Brain microvascular endothelial cell (primary cell): ENCODE measurements around the gene REPIN1.

Experiments
- DNase-seq: peaks from one replicate; pipeline ENCODE4 v3.0.0-alpha.2; 2020
- H3K27ac ChIP-seq: fragments of 250-450 bp; sonication (Bioruptor Pico); 2 replicates; pipeline ENCODE4 v1.5.1; 2020; ENCODE audit warnings: mild to moderate bottlenecking, moderate library complexity
- H3K27me3 ChIP-seq: fragments of 250-450 bp; sonication (Bioruptor Pico); replicated peaks from 2 replicates; pipeline ENCODE4 v1.5.1; 2020; ENCODE audit warnings: mild to moderate bottlenecking
- H3K36me3 ChIP-seq: fragments of 250-450 bp; sonication (Bioruptor Pico); replicated peaks from 2 replicates; pipeline ENCODE4 v1.5.1; 2020; ENCODE audit warnings: mild to moderate bottlenecking
- H3K4me3 ChIP-seq: 2 replicates; pipeline ENCODE4 v1.5.1; 2011; ENCODE audit warnings: low read depth, mild to moderate bottlenecking, control low read depth, low read length, moderate library complexity
- CTCF ChIP-seq: IDR thresholded peaks from 2 replicates; pipeline ENCODE4 v1.5.1; 2011; ENCODE audit warnings: low read depth, mild to moderate bottlenecking, moderate library complexity, low read length, control low read depth, inconsistent platforms; ENCODE audit errors: missing control alignments
- in situ Hi-C: cut with HindIII; loops from 2 replicates; pipeline ENCODE4 v1.10.0; 2017; ENCODE audit warnings: low sequenced_read_pairs, low pct_ligation_motif_present

REPIN1 gene

DNA sequence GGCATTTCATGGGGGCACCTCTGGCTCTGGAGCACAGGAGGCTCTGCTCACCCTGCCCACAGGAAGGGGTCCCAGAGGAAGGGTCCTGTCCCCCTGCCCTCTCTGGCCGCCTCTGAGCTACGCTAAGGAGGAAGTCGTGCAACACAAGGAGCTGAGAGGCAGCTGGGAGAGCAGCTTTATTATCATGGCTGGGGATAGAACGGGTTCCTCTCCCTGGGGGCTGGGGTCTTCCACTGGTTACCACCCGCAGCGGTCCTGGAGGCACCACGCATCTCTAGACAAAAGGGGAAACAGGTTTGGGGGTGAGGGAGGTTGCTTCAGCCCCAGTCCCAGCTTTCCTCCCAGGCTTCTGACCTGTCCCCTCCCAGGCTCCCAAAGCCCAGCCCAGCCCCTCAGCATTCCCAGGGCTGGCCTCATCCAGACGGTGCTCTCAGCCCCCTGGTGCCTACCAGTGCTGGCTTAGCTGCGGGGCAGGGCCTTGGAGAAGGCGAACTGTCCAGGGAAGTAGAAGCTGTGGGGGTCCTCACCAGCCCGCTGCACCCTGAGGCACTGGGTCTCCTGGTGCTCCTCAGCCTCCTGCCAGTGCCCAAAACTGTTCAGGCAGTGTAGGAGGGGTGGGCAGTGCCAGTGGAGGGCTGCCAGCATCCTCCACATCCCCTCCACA is 30.3 kb upstream of the REPIN1 start:
- Histone ChIP-seq H3K27me3 (peaks cover 36% of the 10 kb centered on the region), H3K27ac (no peak overlapping the region), H3K4me3 (no peak overlapping the region), H3K36me3 (no peaks in the 10 kb centered on the region)
- DNase-seq, result no peak
- in situ Hi-C loops, result no loop called here
- no peak for TF ChIP-seq CTCF

DNA sequence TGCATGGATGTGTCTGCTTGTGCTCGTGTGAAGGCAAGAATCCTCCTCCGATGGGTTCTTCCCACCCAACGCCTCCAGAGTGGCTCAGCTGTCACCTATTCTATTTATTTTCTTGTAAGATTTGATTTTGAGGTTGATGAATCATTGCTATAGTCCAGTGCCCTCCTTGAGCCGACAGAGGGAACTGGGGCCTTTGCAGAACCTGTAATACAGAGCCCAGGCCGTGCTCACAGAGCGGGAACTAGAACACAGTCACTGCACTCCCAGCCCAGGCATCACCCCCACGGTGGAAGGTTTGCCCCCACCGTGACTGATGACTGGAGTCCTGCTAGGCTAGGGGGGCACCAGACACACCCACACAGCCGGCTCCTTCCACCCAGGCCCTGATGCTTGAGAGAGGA is 29.2 kb upstream of the REPIN1 start:
- H3K4me3 ChIP-seq, result no peak overlapping the region
- no peak for TF ChIP-seq CTCF
- H3K27me3 ChIP-seq, result peaks cover 36% of the 10 kb centered on the region
- in situ Hi-C loops, result no loop called here
- H3K27ac ChIP-seq, result no peak overlapping the region
- no peak for DNase-seq
- no peaks in the 10 kb centered on the region for H3K36me3 ChIP-seq

GRCh38 chr7:150340024-150340749 is 28.4 kb upstream of the REPIN1 start:
- Histone ChIP-seq H3K36me3 (no peaks in the 10 kb centered on the region), H3K27me3 (peaks cover 36% of the 10 kb centered on the region), H3K4me3 (no peak overlapping the region), H3K27ac (no peak overlapping the region)
- in situ Hi-C loops, result no loop called here
- no peak for DNase-seq
- TF ChIP-seq CTCF, result no peak

DNA sequence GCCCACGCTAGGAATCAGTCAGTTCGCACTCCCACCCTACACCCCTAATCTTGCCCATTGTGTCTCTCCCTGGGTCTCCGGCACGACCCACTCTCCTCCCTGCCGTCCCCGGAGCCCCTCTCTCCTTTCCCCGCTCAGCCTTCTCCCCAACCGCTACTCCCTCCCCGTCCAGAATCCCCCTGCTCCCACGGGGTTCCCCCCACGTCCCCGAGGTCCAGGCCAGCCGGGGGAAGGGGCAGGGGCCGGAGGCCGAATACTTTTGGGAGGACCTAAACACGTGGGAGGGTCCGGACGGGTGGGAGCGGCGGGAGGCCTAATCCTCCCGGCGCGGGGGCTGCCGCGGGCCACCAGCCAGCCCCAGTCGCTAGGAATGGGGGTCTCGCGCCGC is 27.8 kb upstream of the REPIN1 start:
- in situ Hi-C loops, result no loop called here
- TF ChIP-seq CTCF, result no peak
- Histone ChIP-seq H3K36me3 (no peaks in the 10 kb centered on the region), H3K27ac (no peak overlapping the region), H3K27me3 (peaks cover 36% of the 10 kb centered on the region), H3K4me3 (no peak overlapping the region)
- no peak for DNase-seq

DNA sequence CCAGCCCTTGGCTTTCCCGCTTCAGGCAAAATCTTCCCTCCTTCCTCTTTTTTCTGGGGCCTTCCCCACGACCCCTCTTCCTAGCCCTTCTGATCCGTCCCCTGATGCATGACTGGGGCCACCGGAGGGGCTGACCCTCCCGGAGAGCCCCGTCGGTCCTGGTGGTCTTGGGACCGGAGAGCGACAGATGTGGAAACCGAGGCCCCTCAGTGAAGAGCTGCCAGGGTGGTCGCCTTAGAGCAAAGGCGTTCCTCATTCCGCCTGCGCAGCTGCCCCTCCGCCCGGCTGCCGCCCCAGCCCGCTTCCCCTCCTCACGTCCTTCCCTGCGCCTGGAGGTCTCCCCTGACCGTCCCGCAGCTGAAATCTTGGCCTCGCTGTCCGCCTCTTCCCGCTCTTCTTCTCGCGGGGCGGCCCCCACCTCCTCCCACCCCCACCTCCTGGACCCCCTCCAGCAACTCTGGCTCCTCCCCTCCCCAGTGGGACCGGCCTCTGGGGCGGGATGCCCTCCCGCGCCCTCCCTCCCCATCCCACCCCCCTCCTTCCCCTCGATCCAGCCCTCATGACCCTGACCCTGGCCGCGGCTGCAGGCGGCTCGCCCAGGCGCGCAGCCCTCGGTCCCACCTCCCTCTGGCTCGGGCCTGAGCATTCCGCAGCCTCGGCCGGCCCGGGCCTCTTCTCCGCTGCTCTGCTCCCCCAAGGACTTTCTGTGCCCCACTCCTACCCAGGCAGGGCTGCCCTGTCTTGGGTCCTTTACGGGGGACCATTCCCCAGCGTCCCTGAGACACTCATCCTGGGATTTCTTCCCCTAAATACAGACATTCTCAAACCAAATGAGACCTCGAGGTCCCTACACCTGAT is 27.1 kb upstream of the REPIN1 start, which contains the start of gene RARRES2:
TSS of gene RARRES2 (minus strand) at position 367 of the 858 bp plus-strand sequence. CDS start 1,020 bp downstream, outside the sequence.
- no peak for DNase-seq
- peaks cover 36% of the 10 kb centered on the region for H3K27me3 ChIP-seq
- no peaks in the 10 kb centered on the region for H3K36me3 ChIP-seq
- H3K4me3 ChIP-seq, result no peak within 1 kb of the TSS
- in situ Hi-C loops, result no loop called here
- no peak within 1 kb of the TSS for H3K27ac ChIP-seq
- no peak for TF ChIP-seq CTCF
